ENCODE measurements around the gene MAML3.

DNA sequence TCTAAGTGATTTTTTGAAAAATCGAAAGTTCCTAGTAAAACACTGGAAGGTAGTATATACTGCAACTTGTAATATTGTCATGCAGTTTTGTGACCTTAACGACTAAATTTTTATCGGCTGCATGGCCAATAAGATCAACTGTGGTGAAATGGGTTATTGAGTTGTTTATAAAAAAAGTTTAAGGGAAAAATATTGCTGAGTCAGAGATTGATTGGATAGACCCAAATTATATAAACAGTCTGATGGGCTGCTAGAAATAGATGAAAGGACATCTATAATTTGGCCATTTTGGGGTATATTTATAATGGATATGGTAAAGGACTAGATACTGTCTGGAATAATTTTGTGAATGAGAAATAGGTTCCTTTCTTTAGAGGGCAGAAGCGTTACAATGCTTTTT, 432.2 kb downstream of the MAML3 start:
- TF ChIP-seq CTCF (IDR thresholded peaks at IDR 0.05; ENCODE audit: insufficient read depth, low read length): no peak
- TF ChIP-seq, protein P1, sequence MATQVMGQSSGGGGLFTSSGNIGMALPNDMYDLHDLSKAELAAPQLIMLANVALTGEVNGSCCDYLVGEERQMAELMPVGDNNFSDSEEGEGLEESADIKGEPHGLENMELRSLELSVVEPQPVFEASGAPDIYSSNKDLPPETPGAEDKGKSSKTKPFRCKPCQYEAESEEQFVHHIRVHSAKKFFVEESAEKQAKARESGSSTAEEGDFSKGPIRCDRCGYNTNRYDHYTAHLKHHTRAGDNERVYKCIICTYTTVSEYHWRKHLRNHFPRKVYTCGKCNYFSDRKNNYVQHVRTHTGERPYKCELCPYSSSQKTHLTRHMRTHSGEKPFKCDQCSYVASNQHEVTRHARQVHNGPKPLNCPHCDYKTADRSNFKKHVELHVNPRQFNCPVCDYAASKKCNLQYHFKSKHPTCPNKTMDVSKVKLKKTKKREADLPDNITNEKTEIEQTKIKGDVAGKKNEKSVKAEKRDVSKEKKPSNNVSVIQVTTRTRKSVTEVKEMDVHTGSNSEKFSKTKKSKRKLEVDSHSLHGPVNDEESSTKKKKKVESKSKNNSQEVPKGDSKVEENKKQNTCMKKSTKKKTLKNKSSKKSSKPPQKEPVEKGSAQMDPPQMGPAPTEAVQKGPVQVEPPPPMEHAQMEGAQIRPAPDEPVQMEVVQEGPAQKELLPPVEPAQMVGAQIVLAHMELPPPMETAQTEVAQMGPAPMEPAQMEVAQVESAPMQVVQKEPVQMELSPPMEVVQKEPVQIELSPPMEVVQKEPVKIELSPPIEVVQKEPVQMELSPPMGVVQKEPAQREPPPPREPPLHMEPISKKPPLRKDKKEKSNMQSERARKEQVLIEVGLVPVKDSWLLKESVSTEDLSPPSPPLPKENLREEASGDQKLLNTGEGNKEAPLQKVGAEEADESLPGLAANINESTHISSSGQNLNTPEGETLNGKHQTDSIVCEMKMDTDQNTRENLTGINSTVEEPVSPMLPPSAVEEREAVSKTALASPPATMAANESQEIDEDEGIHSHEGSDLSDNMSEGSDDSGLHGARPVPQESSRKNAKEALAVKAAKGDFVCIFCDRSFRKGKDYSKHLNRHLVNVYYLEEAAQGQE (IDR thresholded peaks at IDR 0.05; ENCODE audit: insufficient replicate concordance, low read depth): no peak

Measured in HL-60 (cell line).